ENCODE results near the gene SCN8A. TPM values are rescaled to one million over a fixed set of nuclear protein-coding genes. Genes with fewer than 3 reads are reported as not detected.
"Not testable (repeated sequence)": the region's sequence is repeated elsewhere in the genome, so short reads cannot be mapped to it uniquely, and the experiment has no call there.

SCN8A gene
- total RNA-seq, 8 experiments from 2014 or later = 4.5 to 35.3 (median 14.4) TPM

- Histone ChIP-seq H3K4me3 (peak overlapping the region in 4 of 5 donors; percentile 63 to 98 (median 90)), H3K4me1 (replicated peaks in 1 of 2) (peaks cover 10 to 18% of the 10 kb centered on the region in 2 donors), H3K27ac (no peak overlapping the region)
- WGBS, 10 experiments = 20 to 63% (median 50%) methylated on average over 1 to 2 of the region's 2 CpGs; no CpG with 5 or more reads in 5 of the 10 experiments
- ATAC-seq (replicated peaks in 6 of 8) = no peak
- in situ Hi-C loops (cut with MboI; ENCODE audit: low pct_unique_long_range_greater_than_20kb in 2 of 9, low sequenced_read_pairs in 9 of 9, unreplicated experiment in 9 of 9) = no loop called here
Observed at GRCh38 chr12:51593021-51593420, 2.0 kb downstream of the SCN8A start.

DNA sequence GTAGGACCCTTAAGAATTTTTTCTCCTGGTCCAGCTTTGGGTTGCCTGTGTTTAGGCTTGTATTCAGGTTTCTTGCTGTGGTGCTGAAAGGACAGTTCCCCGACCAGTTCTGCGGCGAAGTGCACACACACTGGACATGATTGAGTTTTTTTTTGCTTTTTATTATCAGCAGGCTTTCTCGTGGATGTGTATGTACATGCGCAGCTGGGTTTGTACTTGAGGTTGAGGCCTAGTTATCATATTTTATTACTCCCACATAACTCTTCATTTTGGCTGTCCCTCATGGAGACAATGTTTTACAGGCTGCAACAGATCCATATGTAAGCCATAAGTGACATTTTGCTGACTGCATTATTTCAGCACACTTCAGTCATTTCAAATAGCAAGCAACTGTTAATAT, 2.5 kb downstream of the SCN8A start:
- H3K27ac ChIP-seq = no peak overlapping the region
- ATAC-seq (replicated peaks in 6 of 8) = peak in 3 of 8 experiments; percentile 18 to 30 (median 24)
- WGBS, 10 experiments = 0 to 39% (median 19%) methylated on average over 1 to 5 of the region's 5 CpGs; no CpG with 5 or more reads in 2 of the 10 experiments

DNA sequence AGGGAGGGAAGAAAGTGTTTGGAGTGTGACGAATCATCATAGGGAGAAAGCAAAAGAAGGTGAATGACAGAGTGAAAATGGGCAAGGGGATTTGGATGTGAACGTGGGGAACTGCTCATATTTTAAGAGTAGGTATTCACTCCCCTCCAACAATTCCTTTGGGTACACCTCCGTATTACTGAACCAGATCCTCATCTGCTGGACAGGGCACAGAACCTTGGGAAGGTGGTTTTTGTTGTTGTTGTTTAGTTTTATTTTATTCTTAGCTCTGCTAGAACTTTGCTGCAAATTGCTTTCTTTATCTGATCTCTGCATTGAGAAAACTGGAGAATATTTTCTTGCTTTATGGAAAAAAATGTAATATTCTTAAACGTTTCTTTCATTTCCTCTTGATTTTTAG, 7.1 kb downstream of the SCN8A start:
- ATAC-seq (replicated peaks in 6 of 8) = no peak
- in situ Hi-C loops (cut with MboI; ENCODE audit: low pct_unique_long_range_greater_than_20kb in 2 of 9, low sequenced_read_pairs in 9 of 9, unreplicated experiment in 9 of 9) = no loop called here
- Histone ChIP-seq H3K4me1 (replicated peaks in 1 of 2) (peaks cover 6 to 8% of the 10 kb centered on the region in 2 donors), H3K27ac (no peak overlapping the region), H3K4me3 (no peak overlapping the region)
- 49 to 89% (median 74%) methylated on average over 1 to 4 of the region's 4 CpGs for WGBS, 10 experiments

More for the DNA sequence above, 2.5 kb downstream of the SCN8A start:
- Histone ChIP-seq H3K4me1 (replicated peaks in 1 of 2) (peaks cover 10 to 18% of the 10 kb centered on the region in 2 donors), H3K4me3 (peak overlapping the region in 3 of 5 donors; percentile 3 to 84 (median 63))
- in situ Hi-C loops (cut with MboI; ENCODE audit: low pct_unique_long_range_greater_than_20kb in 2 of 9, low sequenced_read_pairs in 9 of 9, unreplicated experiment in 9 of 9) = no loop called here

- H3K4me3 ChIP-seq = no peak overlapping the region
- H3K27ac ChIP-seq = no peak overlapping the region
- WGBS, 10 experiments = 18 to 91% (median 60%) methylated on average over 1 of the region's 1 CpG; no CpG with 5 or more reads in 1 of the 10 experiments
- no peak for ATAC-seq (replicated peaks in 6 of 8)
- H3K4me1 ChIP-seq (replicated peaks in 1 of 2) = no peaks in the 10 kb centered on the region
- in situ Hi-C loops (cut with MboI; ENCODE audit: low pct_unique_long_range_greater_than_20kb in 2 of 9, low sequenced_read_pairs in 9 of 9, unreplicated experiment in 9 of 9) = no loop called here
Observed at GRCh38 chr12:51600721-51601120, 9.7 kb downstream of the SCN8A start.

GRCh38 chr12:51601241-51601640, 10.2 kb downstream of the SCN8A start:
- ATAC-seq (replicated peaks in 6 of 8) = no peak
- no peak overlapping the region for H3K4me3 ChIP-seq
- in situ Hi-C loops (cut with MboI; ENCODE audit: low pct_unique_long_range_greater_than_20kb in 2 of 9, low sequenced_read_pairs in 9 of 9, unreplicated experiment in 9 of 9) = no loop called here
- no peak overlapping the region for H3K27ac ChIP-seq
- H3K4me1 ChIP-seq (replicated peaks in 1 of 2) = no peaks in the 10 kb centered on the region

- ATAC-seq (replicated peaks in 6 of 8); H3K4me3 ChIP-seq; in situ Hi-C loops (cut with MboI; ENCODE audit: low pct_unique_long_range_greater_than_20kb in 2 of 9, low sequenced_read_pairs in 9 of 9, unreplicated experiment in 9 of 9); H3K4me1 ChIP-seq (replicated peaks in 1 of 2); H3K27ac ChIP-seq: not testable (repeated sequence)
- 60 to 100% (median 83%) methylated on average over 1 of the region's 1 CpG; no CpG with 5 or more reads in 1 of the 10 experiments for WGBS, 10 experiments
Observed at GRCh38 chr12:51605896-51606295, 14.9 kb downstream of the SCN8A start.

DNA sequence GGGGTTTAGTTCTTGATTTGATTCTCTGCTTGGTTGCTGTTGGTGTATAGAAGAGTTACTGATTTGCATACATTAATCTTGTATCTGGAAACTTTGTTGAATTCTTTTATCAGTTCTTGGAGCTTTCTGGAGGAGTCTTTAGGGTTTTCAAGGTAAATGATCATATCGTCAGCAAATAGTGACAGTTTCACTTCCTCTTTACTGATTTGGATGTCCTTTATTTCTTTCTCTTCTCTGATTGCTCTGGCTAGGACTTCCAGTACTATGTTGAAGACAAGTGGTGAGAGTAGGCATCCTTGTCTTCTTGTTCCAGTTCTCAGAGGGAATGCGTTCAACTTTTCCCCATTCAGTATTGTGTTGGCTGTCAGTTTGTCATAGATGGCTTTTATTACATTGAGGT, 16.2 kb downstream of the SCN8A start:
- in situ Hi-C loops (cut with MboI; ENCODE audit: low pct_unique_long_range_greater_than_20kb in 2 of 9, low sequenced_read_pairs in 9 of 9, unreplicated experiment in 9 of 9); H3K27ac ChIP-seq; H3K4me1 ChIP-seq (replicated peaks in 1 of 2); H3K4me3 ChIP-seq; ATAC-seq (replicated peaks in 6 of 8): not testable (repeated sequence)
- WGBS, 10 experiments = 80 to 100% (median 100%) methylated on average over 1 to 2 of the region's 2 CpGs; no CpG with 5 or more reads in 3 of the 10 experiments

GRCh38 chr12:51620448-51620847, 29.4 kb downstream of the SCN8A start:
- Histone ChIP-seq H3K27ac (no peak overlapping the region), H3K4me3 (no peak overlapping the region), H3K4me1 (replicated peaks in 1 of 2) (no peaks in the 10 kb centered on the region)
- in situ Hi-C loops (cut with MboI; ENCODE audit: low pct_unique_long_range_greater_than_20kb in 2 of 9, low sequenced_read_pairs in 9 of 9, unreplicated experiment in 9 of 9) = no loop called here
- WGBS, 10 experiments = 68 to 100% (median 94%) methylated on average over 1 to 4 of the region's 4 CpGs
- no peak for ATAC-seq (replicated peaks in 6 of 8)

DNA sequence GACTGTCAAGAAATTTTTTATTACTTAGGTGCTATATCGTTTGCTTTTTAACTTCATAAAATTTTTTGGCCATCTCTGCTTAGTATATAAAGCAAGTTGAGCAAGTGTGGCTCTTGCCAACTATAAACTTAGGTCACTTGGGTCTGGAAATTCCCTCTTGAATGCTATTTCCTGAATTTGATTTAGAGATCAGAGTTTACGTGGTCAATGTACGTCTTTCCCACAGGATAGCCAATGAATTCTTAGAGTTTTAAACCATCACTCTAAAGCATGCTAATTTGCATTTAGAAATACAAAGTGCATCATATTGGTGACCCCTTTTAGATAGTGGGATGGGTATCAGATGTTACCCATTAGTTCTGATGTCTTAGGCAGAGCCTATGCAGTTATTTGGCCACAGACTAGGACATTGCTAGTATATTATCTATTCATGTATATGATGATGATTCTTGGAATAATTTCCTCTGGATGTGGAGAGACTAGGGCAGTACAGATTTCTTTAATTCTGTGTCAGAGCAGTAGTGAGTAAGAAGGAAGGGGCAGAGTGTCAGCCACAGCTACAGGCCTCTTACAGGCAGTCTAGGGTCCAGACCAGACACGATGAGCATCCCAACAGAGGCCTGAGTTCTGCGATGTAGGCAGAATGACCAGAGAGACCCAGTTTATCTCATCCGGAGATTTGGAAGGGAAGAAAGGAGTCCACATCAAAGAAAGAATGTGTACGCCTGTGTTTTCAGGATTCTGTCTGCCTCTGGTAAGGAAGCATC, 30.3 kb downstream of the SCN8A start:
- no peak for ATAC-seq (replicated peaks in 6 of 8)
- no peaks in the 10 kb centered on the region for H3K4me1 ChIP-seq (replicated peaks in 1 of 2)
- in situ Hi-C loops (cut with MboI; ENCODE audit: low pct_unique_long_range_greater_than_20kb in 2 of 9, low sequenced_read_pairs in 9 of 9, unreplicated experiment in 9 of 9) = no loop called here
- WGBS, 10 experiments = 68 to 100% (median 83%) methylated on average over 1 to 6 of the region's 7 CpGs; no CpG with 5 or more reads in 2 of the 10 experiments
- H3K27ac ChIP-seq = no peak overlapping the region
- H3K4me3 ChIP-seq = no peak overlapping the region

- Histone ChIP-seq H3K27ac (no peak overlapping the region), H3K4me3 (no peak overlapping the region), H3K4me1 (replicated peaks in 1 of 2) (no peaks in the 10 kb centered on the region)
- peak in 1 of 8 experiments; percentile 23 for ATAC-seq (replicated peaks in 6 of 8)
- WGBS, 10 experiments = 50 to 100% (median 88%) methylated on average over 1 of the region's 1 CpG; no CpG with 5 or more reads in 3 of the 10 experiments
- in situ Hi-C loops (cut with MboI; ENCODE audit: low pct_unique_long_range_greater_than_20kb in 2 of 9, low sequenced_read_pairs in 9 of 9, unreplicated experiment in 9 of 9) = no loop called here
Observed at GRCh38 chr12:51622564-51622963, 31.5 kb downstream of the SCN8A start.

DNA sequence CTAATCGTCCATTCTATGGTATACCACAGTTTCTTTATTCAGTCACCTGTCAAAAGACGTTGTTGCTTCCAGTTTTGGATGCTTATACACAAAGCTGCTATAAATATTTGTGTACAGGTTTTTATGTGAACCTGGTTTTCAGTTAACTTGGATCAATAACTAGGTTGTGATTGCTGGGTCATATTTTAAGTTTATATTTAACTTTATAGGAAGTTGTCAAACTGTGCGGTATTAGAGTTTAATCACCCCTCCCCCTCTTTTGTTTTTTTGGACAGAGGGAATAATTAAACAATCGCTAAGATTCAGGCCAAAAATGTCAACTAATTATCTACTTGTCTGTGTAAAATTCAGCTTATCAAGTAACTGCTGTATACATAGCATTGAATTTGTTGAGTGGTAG, 34.3 kb downstream of the SCN8A start:
- Histone ChIP-seq H3K27ac (no peak overlapping the region), H3K4me3 (no peak overlapping the region), H3K4me1 (replicated peaks in 1 of 2) (no peaks in the 10 kb centered on the region)
- ATAC-seq (replicated peaks in 6 of 8) = no peak
- 60 to 100% (median 74%) methylated on average over 1 to 4 of the region's 4 CpGs for WGBS, 10 experiments
- in situ Hi-C loops (cut with MboI; ENCODE audit: low pct_unique_long_range_greater_than_20kb in 2 of 9, low sequenced_read_pairs in 9 of 9, unreplicated experiment in 9 of 9) = no loop called here

GRCh38 chr12:51626115-51626514, 35.1 kb downstream of the SCN8A start:
- H3K4me3 ChIP-seq = no peak overlapping the region

DNA sequence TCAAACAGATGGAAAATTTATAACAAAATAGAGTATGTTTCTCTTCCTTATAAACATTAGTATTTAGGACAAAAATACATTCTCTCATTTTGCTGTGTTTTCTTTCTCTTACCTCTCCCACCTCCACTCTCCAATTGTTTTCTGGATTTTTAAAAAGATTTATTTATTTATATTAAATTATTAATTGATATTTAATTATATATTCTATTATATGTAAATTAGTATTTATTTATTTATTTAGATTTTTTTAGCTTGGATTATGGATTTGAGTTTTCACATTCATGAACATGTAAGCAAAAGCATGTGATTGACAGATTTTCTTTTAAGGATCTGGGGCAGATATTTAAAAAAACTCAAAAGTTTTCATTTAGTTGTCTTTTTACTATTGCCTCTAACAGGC, 35.6 kb downstream of the SCN8A start:
- Histone ChIP-seq H3K27ac (no peak overlapping the region), H3K4me1 (replicated peaks in 1 of 2) (peaks cover 7 to 10% of the 10 kb centered on the region in 2 donors), H3K4me3 (no peak overlapping the region)
- no peak for ATAC-seq (replicated peaks in 6 of 8)
- in situ Hi-C loops (cut with MboI; ENCODE audit: low pct_unique_long_range_greater_than_20kb in 2 of 9, low sequenced_read_pairs in 9 of 9, unreplicated experiment in 9 of 9) = no loop called here

More at GRCh38 chr12:51626115-51626514, 35.1 kb downstream of the SCN8A start:
- ATAC-seq (replicated peaks in 6 of 8) = no peak
- 63 to 100% (median 83%) methylated on average over 1 to 3 of the region's 3 CpGs; no CpG with 5 or more reads in 1 of the 10 experiments for WGBS, 10 experiments
- H3K27ac ChIP-seq = no peak overlapping the region
- in situ Hi-C loops (cut with MboI; ENCODE audit: low pct_unique_long_range_greater_than_20kb in 2 of 9, low sequenced_read_pairs in 9 of 9, unreplicated experiment in 9 of 9) = no loop called here
- peaks cover 2 to 5% of the 10 kb centered on the region in 2 donors for H3K4me1 ChIP-seq (replicated peaks in 1 of 2)
